ENCODE results near the gene TENM3.

The TENM3 gene

GRCh38 chr4:182556580-182556979, 313.4 kb downstream of the TENM3 start:
- no peak for DNase-seq (ENCODE audit: low read depth in 2 of 2)

GRCh38 chr4:182560358-182560757, 317.2 kb downstream of the TENM3 start:
- DNase-seq (ENCODE audit: low read depth in 2 of 2), result no peak

GRCh38 chr4:182562350-182562749, 319.1 kb downstream of the TENM3 start:
- DNase-seq (ENCODE audit: low read depth in 2 of 2), result no peak

- DNase-seq (ENCODE audit: low read depth in 2 of 2), result no peak
Observed at GRCh38 chr4:182564724-182565369, 321.6 kb downstream of the TENM3 start.

- no peak for DNase-seq (ENCODE audit: low read depth in 2 of 2)
Observed at GRCh38 chr4:182567119-182567518, 323.9 kb downstream of the TENM3 start.

- DNase-seq (ENCODE audit: low read depth in 2 of 2), result no peak
Observed at GRCh38 chr4:182569561-182569960, 326.4 kb downstream of the TENM3 start.

GRCh38 chr4:182574706-182575105, 331.5 kb downstream of the TENM3 start:
- DNase-seq (ENCODE audit: low read depth in 2 of 2), result no peak

GRCh38 chr4:182575225-182575624, 332.0 kb downstream of the TENM3 start:
- no peak for DNase-seq (ENCODE audit: low read depth in 2 of 2)

- DNase-seq (ENCODE audit: low read depth in 2 of 2), result no peak
Observed at GRCh38 chr4:182576601-182577289, 333.5 kb downstream of the TENM3 start.

- no peak for DNase-seq (ENCODE audit: low read depth in 2 of 2)
Observed at GRCh38 chr4:182577411-182577810, 334.2 kb downstream of the TENM3 start.

- DNase-seq (ENCODE audit: low read depth in 2 of 2), result no peak
Observed at GRCh38 chr4:182578402-182578801, 335.2 kb downstream of the TENM3 start.

- no peak for DNase-seq (ENCODE audit: low read depth in 2 of 2)
Observed at GRCh38 chr4:182582245-182582644, 339.0 kb downstream of the TENM3 start.

GRCh38 chr4:182583703-182584415, 340.7 kb downstream of the TENM3 start:
- no peak for DNase-seq (ENCODE audit: low read depth in 2 of 2)

- DNase-seq (ENCODE audit: low read depth in 2 of 2), result no peak
Observed at GRCh38 chr4:182585321-182585720, 342.1 kb downstream of the TENM3 start.

GRCh38 chr4:182589100-182589499, 345.9 kb downstream of the TENM3 start:
- no peak for DNase-seq (ENCODE audit: low read depth in 2 of 2)

GRCh38 chr4:182593402-182593801, 350.2 kb downstream of the TENM3 start:
- no peak for DNase-seq (ENCODE audit: low read depth in 2 of 2)

- DNase-seq (ENCODE audit: low read depth in 2 of 2), result no peak
Observed at GRCh38 chr4:182593864-182594263, 350.7 kb downstream of the TENM3 start.

- DNase-seq (ENCODE audit: low read depth in 2 of 2), result no peak
Observed at GRCh38 chr4:182600093-182600492, 356.9 kb downstream of the TENM3 start.

GRCh38 chr4:182600856-182601255, 357.7 kb downstream of the TENM3 start:
- no peak for DNase-seq (ENCODE audit: low read depth in 2 of 2)

- no peak for DNase-seq (ENCODE audit: low read depth in 2 of 2)
Observed at GRCh38 chr4:182604161-182604622, 361.0 kb downstream of the TENM3 start.

- DNase-seq (ENCODE audit: low read depth in 2 of 2), result no peak
Observed at GRCh38 chr4:182604953-182605352, 361.8 kb downstream of the TENM3 start.

- DNase-seq (ENCODE audit: low read depth in 2 of 2), result no peak
Observed at GRCh38 chr4:182608525-182608924, 365.3 kb downstream of the TENM3 start.

- DNase-seq (ENCODE audit: low read depth in 2 of 2), result no peak
Observed at GRCh38 chr4:182616476-182616875, 373.3 kb downstream of the TENM3 start.
